ENCODE results near the gene TINAGL1.

TINAGL1 gene

DNA sequence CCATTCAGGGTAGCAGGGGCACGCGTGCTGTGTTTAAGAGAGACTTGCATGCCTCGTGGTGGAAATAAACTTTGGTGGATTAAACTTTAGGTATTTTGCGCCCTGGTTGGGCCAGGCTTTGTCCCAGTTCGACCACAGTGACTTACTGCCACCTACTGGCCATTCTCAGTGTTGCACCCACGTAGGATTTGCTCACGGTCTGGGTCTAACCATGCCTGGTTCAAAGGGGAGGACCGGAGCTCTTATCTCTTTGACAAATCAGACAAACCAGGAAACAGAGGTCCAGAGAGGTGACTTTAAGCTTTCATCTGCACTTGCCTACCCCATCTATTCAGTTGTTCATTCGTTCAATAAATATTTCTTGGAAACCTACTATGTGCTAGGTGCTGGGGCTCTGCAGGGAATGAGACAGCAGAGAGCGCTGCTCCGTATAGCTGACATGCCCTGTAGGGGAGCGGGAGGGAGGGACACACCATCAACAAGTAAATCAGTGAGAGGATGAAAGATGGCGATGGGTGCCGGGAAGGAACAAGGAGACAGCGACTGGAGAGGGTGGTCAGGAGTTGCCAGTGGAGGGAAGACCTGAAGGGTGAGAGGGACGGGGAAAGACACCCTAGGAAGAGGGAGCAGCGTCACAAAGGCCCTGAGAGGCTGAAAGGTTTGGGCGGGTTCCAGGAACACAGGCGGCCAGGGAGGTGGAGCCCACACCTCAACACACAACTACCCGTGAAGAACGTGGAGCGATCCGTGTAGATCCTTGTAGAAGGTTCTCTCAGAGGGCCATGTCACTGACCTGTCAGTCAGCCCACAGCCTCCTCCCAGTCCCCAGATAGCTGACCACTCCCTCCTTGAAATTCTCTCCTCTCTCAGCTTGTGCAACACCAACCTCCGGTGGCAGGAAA is 27.2 kb upstream of the TINAGL1 start:
- Histone ChIP-seq H3K9me3 (peaks cover 1% of the 10 kb centered on the region; the same call in 1 of the 2 replicates), H4K20me1 (no peaks in the 10 kb centered on the region), H3K4me1 (peaks cover 24% of the 10 kb centered on the region), H3K4me3 (0 out of 2 replicates have a peak overlapping the region, but pooled peaks have one; percentile 32), H3K27ac (no peak overlapping the region), H3K9ac (no peak overlapping the region), H3K36me3 (no peaks in the 10 kb centered on the region), H3K4me2 (peak overlapping the region; percentile 69), H3K27me3 (no peaks in the 10 kb centered on the region)
- TF ChIP-seq Cebpa-rat (IDR thresholded peaks at IDR 0.05) = no peak

GRCh38 chr1:31549809-31550620 is 26.3 kb upstream of the TINAGL1 start:
- no peaks in the 10 kb centered on the region for H4K20me1 ChIP-seq
- H3K9me3 ChIP-seq = no peaks in the 10 kb centered on the region
- H3K4me1 ChIP-seq = peaks cover 24% of the 10 kb centered on the region
- H3K4me2 ChIP-seq = peak overlapping the region; percentile 69
- H3K36me3 ChIP-seq = no peaks in the 10 kb centered on the region
- no peaks in the 10 kb centered on the region for H3K27me3 ChIP-seq
- H3K27ac ChIP-seq = no peak overlapping the region
- no peak overlapping the region for H3K4me3 ChIP-seq
- no peak for TF ChIP-seq Cebpa-rat (IDR thresholded peaks at IDR 0.05)
- H3K9ac ChIP-seq = no peak overlapping the region

- Histone ChIP-seq H3K36me3 (no peaks in the 10 kb centered on the region), H3K27ac (no peak overlapping the region), H3K4me1 (peaks cover 24% of the 10 kb centered on the region), H3K9me3 (no peaks in the 10 kb centered on the region), H3K4me3 (no peak overlapping the region), H3K9ac (no peak overlapping the region), H3K27me3 (no peaks in the 10 kb centered on the region), H4K20me1 (no peaks in the 10 kb centered on the region), H3K4me2 (no peak overlapping the region)
- TF ChIP-seq Cebpa-rat (IDR thresholded peaks at IDR 0.05) = no peak
Measured at GRCh38 chr1:31551208-31551607, 25.1 kb upstream of the TINAGL1 start.

DNA sequence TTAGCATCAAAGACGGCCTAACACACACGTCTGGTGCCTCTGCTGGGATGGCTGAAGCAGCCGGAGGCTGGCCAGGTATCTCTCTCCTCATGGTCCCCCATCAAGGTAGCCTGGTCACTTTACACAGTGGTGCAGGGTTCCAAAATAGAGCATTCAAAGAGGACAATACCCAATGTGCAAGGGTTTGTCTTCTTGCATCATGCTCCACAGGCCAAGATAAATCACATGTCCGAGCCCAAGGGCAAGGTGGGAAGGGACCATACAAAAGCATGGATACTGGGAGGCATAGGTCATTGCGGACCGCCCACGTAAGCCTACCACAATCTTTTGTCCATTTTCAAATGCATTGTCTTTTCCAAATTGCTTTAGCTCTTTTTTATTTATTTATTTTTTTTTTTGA is 23.8 kb upstream of the TINAGL1 start:
- Histone ChIP-seq H3K9ac (no peak overlapping the region), H3K27ac (no peak overlapping the region), H3K4me2 (no peak overlapping the region), H3K4me1 (peaks cover 24% of the 10 kb centered on the region), H3K4me3 (no peak overlapping the region), H3K27me3 (no peaks in the 10 kb centered on the region), H4K20me1 (no peaks in the 10 kb centered on the region), H3K9me3 (no peaks in the 10 kb centered on the region), H3K36me3 (no peaks in the 10 kb centered on the region)
- no peak for TF ChIP-seq Cebpa-rat (IDR thresholded peaks at IDR 0.05)

- no peak overlapping the region for H3K27ac ChIP-seq
- H3K27me3 ChIP-seq = no peaks in the 10 kb centered on the region
- H3K4me3 ChIP-seq = no peak overlapping the region
- H3K9ac ChIP-seq = no peak overlapping the region
- H4K20me1 ChIP-seq = no peaks in the 10 kb centered on the region
- H3K36me3 ChIP-seq = no peaks in the 10 kb centered on the region
- peaks cover 6% of the 10 kb centered on the region for H3K9me3 ChIP-seq
- TF ChIP-seq Cebpa-rat (IDR thresholded peaks at IDR 0.05) = no peak
- no peak overlapping the region for H3K4me2 ChIP-seq
- 0 out of 2 replicates have a peak, but pooled peaks cover 4% of the 10 kb centered on the region for H3K4me1 ChIP-seq
Measured at GRCh38 chr1:31556481-31557006, 19.8 kb upstream of the TINAGL1 start.

GRCh38 chr1:31559715-31560114 is 16.6 kb upstream of the TINAGL1 start:
- H3K27me3 ChIP-seq = no peaks in the 10 kb centered on the region
- peaks cover 6% of the 10 kb centered on the region for H3K9me3 ChIP-seq
- TF ChIP-seq Cebpa-rat (IDR thresholded peaks at IDR 0.05) = no peak
- H3K4me2 ChIP-seq = no peak overlapping the region
- H3K27ac ChIP-seq = no peak overlapping the region
- no peak overlapping the region for H3K4me3 ChIP-seq
- no peaks in the 10 kb centered on the region for H4K20me1 ChIP-seq
- H3K4me1 ChIP-seq = peaks cover 11% of the 10 kb centered on the region; the same call in 1 of the 2 replicates
- H3K9ac ChIP-seq = no peak overlapping the region
- H3K36me3 ChIP-seq = no peaks in the 10 kb centered on the region

GRCh38 chr1:31560394-31560793 is 15.9 kb upstream of the TINAGL1 start:
- no peaks in the 10 kb centered on the region for H3K27me3 ChIP-seq
- H3K4me1 ChIP-seq = peaks cover 12% of the 10 kb centered on the region; the same call in 1 of the 2 replicates
- no peak overlapping the region for H3K4me3 ChIP-seq
- no peaks in the 10 kb centered on the region for H4K20me1 ChIP-seq
- H3K9me3 ChIP-seq = peaks cover 6% of the 10 kb centered on the region
- no peak overlapping the region for H3K9ac ChIP-seq
- no peak for TF ChIP-seq Cebpa-rat (IDR thresholded peaks at IDR 0.05)
- H3K27ac ChIP-seq = no peak overlapping the region
- no peaks in the 10 kb centered on the region for H3K36me3 ChIP-seq
- no peak overlapping the region for H3K4me2 ChIP-seq

DNA sequence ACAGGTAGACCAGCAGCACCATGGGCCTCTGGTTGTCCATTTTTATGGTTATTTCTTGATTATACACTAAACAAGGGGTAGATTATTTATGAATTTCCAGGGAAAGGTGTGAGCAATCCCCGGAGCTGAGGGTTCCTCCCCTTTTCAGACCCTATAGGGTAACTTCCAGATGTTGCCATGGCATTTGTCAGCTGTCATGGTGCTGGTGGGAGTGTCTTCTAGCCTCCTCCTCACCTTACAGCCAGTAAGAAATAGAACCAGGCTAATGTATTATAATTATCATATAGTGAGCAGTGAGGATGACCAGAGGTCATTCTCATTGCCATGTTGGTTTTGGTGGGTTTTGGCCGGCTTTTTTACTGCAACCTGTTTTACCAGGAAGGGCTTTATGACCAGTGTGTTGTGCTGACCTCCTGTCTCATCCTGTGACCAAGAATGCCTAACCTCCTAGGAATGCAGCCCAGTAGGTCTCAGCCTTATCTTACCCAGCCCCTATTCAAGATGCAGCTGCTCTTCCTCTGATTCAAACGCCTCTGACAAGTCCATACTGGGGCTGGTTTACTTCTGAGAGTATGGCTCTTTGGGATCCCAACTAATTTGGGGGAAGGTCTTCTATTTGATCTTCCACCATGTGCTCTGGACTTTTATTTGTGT is 13.5 kb upstream of the TINAGL1 start:
- H3K36me3 ChIP-seq = no peaks in the 10 kb centered on the region
- no peak overlapping the region for H3K27ac ChIP-seq
- H3K4me3 ChIP-seq = no peak overlapping the region
- H3K27me3 ChIP-seq = no peaks in the 10 kb centered on the region
- TF ChIP-seq Cebpa-rat (IDR thresholded peaks at IDR 0.05) = no peak
- H3K9me3 ChIP-seq = peaks cover 6% of the 10 kb centered on the region
- H3K4me1 ChIP-seq = peaks cover 12% of the 10 kb centered on the region; the same call in 1 of the 2 replicates
- no peak overlapping the region for H3K4me2 ChIP-seq
- H3K9ac ChIP-seq = no peak overlapping the region
- no peaks in the 10 kb centered on the region for H4K20me1 ChIP-seq

GRCh38 chr1:31564606-31564989 is 11.7 kb upstream of the TINAGL1 start:
- Histone ChIP-seq H3K9ac (no peak overlapping the region), H3K4me3 (no peak overlapping the region), H3K9me3 (peaks cover 6% of the 10 kb centered on the region), H3K36me3 (no peaks in the 10 kb centered on the region), H4K20me1 (no peaks in the 10 kb centered on the region), H3K4me2 (no peak overlapping the region; the same call in 1 of the 2 replicates), H3K27ac (peak overlapping the region; percentile 37), H3K4me1 (peaks cover 24% of the 10 kb centered on the region; the same call in 1 of the 2 replicates), H3K27me3 (no peaks in the 10 kb centered on the region)
- TF ChIP-seq Cebpa-rat (IDR thresholded peaks at IDR 0.05) = no peak

Data from BLaER1 (cell line).